Fibroblast of gingiva (primary cell): ENCODE measurements around the gene REEP2.
"Not testable (repeated sequence)": the region's sequence is repeated elsewhere in the genome, so short reads cannot be mapped to it uniquely, and the experiment has no call there.

Source experiments
- DNase-seq: peaks from one replicate; pipeline ENCODE4 v3.0.0-alpha.2; 2011; ENCODE audit warnings: low read depth

The REEP2 gene, protein sequence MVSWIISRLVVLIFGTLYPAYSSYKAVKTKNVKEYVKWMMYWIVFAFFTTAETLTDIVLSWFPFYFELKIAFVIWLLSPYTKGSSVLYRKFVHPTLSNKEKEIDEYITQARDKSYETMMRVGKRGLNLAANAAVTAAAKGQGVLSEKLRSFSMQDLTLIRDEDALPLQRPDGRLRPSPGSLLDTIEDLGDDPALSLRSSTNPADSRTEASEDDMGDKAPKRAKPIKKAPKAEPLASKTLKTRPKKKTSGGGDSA

DNA sequence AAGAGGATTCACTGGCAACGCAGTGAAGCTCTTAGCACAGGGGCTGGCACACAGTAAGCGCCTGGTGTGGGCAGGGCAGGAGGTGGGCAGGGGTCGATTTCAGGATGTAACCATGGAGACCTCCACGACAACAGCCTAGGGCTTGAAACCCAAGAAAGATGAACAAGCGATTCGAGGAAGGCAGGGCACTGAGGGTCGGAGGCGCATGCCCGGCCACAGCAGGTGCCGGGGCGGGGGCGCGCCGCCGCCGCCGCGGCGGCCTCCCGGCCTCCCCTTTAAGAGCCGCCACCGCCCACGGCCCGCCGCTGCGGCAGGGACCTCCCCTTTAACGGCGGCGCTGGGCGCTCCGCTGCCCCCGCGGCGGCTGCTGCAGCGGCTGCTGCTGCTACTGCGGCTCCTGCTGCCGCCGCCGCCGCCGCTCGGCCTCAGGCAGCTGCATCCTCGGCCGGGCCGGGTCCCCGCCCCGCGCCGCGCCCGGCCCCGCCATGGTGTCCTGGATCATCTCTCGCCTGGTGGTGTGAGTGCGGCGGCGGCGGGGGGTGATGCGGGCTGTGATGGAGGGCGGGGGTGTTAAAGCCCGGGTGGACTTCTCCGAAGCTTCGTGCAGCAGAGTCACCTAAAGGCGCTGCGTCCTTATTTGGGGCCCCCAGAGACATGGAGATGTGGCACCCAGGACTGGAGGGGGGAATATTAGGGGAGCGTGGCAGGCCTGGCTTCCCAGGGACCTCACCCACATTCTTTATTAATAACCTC is at the start of gene REEP2:
Gene REEP2, plus strand, starts transcription at position 334 of the 753 bp plus-strand sequence. Its CDS starts 152 bp downstream, at position 486.
- DNase-seq: peak; percentile 43

DNA sequence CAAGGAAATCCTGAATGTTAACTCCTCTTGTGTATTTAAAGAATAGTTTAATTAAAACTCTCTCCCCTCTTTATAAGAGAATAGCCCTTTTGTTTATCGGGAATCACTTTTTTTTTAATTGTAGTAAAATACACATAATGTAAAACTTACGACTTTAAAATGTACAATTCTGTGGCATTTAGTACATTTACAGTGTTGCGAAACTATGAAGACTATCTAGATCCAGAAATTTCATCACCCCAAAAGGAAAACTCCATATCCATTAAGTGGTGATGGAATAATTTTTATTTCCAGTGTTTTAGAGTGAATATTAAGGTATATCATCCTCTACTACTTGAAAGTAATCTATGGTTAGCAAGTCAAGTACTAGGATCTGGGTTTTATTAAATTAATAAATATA is 49.5 kb upstream of the REEP2 start:
- no peak for DNase-seq

DNA sequence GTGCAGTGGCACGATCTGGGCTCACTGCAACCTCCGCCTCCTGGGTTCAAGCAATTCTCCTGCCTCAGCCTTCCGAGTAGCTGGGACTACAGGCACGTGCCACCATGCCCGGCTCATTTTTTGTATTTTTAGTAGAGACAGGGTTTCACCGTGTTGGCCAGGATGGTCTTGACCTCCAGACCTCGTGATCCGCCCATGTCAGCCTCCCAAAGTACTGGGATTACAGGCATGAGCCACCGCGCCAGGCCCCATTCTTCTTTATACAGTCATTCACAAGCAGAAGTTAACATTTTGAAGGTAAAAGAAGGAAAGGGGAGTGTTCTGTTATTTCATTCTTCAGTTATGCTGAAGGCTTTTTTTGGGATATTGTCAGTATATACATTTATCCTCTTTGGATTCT is 48.9 kb upstream of the REEP2 start:
- DNase-seq: not testable (repeated sequence)

DNA sequence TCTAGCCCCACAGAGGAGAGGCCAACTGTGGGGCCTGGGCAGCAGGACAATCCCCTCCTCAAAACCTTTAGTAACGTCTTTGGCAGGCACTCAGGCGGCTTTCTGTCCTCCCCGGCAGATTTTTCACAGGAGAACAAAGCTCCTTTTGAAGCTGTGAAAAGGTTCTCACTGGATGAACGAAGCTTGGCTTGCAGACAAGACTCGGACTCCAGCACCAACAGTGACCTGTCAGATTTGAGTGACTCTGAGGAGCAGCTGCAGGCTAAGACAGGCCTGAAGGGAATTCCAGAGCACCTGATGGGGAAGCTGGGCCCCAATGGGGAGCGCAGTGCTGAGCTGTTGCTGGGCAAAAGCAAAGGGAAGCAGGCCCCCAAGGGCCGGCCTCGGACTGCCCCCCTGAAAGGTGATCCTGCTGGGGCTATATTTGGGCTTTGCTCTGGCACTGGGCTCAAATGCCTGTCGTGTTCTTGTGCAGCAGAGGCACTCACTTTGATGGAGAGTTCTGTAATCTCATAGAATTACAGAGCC is 46.9 kb upstream of the REEP2 start:
- no peak for DNase-seq

DNA sequence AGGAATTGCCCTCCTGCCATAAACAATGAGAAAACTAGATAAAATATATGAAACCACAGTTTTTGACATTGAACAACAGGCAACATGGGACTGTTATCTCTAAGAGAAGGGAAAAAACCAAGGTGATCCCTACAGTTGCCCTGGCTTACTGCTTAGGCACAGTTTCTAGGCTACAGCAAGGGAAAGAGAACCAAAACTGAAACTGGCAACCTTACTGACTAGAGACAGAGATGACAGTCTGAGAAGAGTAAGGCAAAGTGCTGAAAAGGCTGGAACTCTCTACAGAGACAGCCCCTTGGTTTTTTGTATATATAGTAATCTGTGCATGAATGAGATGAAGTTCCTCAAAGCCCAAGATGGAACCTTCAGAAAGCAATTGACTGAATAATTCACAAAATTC is 36.2 kb upstream of the REEP2 start:
- DNase-seq: no peak

DNA sequence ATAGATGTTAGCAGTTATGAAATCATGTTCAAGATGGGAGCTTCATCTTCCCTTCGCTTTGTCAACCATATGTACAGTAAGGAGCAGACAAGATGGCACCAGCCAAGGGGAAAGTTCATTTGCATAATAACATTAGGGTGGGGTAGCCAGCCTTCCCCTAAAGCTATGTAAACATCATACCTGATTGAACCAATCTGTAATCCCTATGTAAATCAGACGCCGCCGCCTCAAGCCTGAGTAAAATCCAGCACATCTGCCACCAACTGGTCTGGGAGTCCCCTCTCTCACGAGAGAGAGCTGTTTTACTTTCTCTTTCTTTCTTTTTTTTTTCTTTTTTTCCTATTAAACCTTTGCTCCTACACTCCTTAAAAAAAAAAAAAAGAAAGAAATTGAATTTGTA is 30.8 kb upstream of the REEP2 start:
- no peak for DNase-seq

DNA sequence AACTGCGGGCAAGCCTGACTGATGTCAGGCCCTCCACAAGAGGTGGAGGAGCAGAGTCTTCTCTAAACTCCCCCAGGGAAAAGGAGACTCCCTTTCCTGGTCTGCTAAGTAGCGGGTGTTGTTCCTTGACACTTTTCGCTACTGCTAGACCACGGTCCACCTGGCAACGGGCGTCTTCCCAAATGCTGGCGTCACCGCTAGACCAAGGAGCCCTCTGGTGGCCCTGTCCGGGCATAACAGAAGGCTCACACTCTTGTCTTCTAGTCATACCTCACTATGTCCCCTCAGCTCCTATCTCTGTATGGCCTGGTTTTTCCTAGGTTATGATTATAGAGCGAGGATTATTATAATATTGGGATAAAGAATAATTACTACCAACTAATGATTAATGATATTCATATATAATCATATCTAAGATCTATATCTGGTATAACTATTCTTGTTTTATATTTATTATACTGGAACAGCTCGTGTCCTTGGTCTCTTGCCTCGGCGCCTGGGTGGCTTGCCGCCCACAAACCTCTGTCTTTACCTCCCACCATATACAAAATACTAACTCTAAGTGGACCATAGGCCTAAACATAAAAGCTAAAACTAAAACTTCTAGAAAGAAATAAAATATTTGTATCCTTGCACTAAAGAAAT is 27.7 kb upstream of the REEP2 start:
- peak; percentile 23 for DNase-seq

DNA sequence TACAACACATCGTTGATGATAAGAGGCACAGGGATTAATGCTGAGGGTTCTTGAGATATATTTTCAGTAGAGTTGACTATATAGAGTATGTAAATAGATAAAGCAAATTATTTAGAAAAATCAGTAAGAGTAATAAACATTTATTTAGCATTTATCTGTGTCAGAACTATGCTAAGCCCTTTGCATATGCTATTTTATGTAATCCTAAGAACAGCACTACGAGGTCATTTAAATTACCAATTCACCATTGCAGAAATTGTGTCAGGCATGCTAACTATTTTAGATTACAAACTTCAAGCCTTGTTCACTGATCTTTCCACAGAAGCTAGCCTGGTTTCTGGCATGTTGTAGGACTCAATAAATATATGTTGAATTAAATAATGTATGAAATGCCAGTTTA is 20.4 kb upstream of the REEP2 start:
- no peak for DNase-seq

DNA sequence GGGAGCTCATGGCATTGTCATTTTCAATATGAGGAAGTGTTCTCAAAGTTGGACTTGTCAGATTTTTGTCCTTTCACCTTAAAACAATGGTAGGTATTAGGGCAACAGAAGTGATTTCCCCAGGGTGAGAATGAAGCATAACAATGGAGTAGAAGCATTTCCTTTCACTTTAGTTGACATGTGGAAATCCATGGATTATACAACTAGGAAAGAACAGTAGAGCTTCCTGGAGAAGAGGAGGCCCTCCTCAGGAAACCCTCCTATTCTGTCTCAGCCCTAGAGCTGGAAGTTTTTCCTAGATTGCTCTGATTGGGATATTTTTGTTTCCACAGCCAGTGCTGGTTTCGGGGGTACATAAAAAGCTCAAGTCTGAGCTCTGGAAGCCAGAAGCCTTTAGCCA is 13.8 kb upstream of the REEP2 start:
- no peak for DNase-seq

DNA sequence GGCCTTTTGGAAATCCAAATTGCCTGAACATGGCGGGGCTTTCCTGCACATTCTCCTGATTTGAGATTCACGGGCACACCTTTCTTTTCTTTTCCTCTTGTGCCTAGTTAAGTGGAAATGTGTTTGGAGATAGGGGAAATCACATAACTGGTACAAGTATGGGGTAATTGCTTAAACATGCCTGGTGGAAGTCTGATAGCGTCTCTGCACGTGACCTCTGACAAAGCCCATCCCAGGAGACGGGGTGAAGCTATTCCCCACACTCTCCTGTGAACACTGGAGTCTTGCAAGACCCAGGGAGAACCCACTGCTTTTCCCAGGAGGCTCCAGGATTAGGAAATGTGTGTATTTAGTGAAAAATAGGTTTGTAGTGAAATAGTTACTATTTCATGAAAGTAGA is 2.9 kb upstream of the REEP2 start:
- DNase-seq: peak; percentile 36

DNA sequence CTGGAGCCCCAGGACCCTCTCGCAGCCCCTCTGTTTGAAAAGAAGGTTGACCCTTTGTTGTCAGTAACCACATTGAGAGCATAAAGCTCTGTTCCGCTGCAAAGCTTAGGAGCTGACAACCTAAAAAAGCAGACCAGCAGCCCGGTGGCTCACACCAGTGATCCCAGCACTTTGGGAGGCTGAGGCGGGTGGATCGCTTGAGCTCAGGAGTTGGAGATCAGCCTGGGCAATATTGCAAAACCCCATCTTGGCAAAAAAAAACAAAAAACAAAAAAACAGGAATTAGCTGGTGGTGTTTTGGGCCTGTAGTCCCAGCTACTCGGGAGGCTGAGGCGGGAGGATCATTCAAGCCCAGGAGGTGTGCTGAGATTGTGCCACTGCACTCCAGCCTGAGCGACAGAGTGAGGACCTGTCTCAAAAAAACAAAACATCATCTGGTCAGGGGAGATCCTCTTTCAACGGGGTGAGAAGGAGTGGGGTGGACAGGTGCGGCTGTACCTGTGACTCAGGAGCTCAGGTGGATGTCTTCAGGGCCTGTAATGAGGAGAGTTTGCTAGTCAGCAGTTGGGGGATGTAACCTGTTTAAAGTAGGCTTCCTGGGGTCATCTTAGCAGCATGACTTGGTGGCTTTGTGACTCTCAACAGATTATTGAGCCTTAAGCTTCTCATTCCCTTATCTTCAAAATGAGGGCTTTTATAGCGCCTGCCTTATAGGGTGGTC is 694 bp upstream of the REEP2 start:
- DNase-seq: no peak

DNA sequence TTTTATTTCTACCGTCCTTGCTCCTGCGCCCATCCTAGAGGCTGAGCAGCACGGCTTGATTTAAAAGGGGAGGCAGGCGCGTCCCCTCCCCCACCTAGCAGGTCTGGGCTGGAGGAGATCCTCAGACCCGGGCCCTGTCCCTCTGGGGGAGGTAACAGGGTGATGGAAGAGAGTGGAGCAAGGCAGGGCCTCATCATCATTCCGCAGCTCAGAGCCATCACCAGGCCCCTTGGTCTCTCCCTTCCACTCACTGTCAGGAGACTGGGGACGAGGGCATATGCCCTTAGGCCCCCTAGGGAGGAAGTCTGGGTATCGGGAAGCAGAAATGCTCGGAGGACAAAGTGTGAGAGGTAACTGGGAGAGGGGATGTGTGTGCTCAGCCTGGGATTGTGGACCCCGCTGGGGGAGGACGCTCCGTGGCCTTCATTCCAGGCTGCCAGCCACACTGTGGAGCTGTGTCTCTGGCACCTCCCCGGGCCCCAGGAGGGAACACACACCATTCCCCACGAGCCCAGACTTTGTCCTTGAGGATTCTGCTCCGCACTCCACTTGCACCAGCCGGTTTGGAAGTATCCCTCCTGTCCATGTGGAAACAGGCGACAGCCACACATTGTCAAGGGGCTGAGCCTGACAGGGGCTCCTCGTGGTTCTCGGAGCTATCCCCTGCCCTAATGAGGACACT is 761 bp downstream of the REEP2 start:
- DNase-seq: no peak

DNA sequence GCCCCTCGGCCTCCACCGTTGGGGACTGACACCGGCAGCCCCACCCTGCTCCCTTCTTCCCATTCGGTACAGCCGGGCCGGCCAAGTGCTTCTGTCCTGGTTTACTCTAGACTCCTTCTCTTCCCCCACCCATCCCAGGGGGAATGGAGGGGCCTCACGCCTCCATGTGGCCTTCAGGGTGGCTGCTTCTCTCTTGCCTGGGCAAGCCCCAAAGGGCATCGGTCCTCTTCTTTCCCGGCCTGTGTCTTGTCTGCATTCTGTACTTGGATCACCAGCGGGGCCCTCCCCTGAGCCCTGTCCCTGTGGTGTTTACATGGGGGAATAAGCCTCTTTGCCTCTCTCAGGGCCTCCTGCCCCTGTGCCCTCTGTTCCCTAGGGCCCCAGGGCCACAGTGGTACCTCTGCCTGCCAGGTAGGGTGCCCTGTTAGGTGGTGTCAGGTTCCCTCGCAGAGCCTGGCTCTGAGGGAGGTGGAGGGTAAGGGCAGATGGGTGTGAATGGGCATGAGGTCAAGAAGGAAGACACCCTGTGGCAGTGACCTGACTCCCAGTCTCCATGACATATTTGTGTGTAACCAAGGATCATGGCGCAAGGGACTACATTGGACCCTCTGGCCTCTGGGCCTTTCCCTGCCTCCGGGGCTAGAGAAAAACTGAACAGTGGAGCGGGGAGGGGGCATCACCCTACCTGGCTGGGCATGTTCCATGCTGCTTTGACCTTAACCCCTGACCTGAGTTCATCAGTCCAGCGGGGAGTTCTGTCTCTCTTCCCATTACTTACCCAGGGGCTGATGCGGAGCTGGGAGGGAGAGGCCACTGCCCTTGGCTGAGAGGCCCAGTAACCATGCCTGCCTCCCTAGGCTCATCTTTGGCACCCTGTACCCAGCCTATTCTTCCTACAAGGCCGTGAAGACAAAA is 1.6 kb downstream of the REEP2 start:
- DNase-seq: no peak

DNA sequence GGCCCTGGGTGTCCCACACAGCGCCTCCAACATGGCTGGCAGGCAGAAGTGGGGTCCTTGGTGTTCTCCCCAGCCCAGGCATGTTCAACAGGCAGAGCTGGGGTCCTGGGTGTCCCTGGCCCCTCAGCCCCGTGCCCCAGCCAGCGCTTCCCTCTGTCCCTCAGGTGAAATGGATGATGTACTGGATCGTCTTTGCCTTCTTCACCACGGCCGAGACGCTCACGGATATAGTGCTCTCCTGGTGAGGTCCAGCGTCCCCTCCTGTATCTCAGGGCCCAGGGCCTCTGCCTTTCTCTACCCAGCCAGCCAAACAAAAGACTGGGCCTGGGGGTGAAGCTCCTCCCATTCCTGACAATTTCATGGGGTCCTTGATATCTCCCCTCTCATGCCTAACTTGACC is 2.4 kb downstream of the REEP2 start:
- no peak for DNase-seq

DNA sequence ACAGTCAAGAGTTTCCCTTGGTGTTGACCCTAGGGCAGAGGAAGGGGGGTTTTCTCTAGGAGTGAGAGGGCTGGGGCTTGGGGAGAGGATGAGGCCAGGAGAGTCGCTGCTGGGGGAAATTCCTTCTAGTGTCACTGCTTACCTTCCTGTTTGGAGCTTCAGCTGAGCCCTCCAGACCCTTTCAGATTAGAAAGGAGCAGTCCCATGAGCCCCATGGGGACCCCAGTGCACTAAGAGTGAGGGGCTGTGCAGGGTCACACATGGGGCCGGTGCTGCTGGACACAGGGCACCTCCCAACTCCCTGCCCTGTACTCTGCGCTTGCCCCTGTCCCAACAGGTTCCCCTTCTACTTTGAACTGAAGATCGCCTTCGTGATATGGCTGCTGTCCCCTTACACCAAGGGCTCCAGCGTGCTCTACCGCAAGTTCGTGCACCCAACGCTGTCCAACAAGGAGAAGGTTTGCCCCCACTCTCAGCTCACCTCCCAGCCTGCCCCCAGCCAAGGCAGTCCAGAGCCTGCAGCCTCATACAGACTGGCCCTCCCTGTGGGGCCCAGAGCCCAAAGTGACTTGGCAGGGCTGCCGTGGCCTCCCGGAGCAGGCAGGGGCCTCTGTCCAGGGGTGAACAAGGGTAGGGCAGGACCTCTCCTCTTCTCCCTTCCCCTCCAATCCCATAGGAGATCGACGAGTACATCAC is 5.4 kb downstream of the REEP2 start:
- DNase-seq: no peak

DNA sequence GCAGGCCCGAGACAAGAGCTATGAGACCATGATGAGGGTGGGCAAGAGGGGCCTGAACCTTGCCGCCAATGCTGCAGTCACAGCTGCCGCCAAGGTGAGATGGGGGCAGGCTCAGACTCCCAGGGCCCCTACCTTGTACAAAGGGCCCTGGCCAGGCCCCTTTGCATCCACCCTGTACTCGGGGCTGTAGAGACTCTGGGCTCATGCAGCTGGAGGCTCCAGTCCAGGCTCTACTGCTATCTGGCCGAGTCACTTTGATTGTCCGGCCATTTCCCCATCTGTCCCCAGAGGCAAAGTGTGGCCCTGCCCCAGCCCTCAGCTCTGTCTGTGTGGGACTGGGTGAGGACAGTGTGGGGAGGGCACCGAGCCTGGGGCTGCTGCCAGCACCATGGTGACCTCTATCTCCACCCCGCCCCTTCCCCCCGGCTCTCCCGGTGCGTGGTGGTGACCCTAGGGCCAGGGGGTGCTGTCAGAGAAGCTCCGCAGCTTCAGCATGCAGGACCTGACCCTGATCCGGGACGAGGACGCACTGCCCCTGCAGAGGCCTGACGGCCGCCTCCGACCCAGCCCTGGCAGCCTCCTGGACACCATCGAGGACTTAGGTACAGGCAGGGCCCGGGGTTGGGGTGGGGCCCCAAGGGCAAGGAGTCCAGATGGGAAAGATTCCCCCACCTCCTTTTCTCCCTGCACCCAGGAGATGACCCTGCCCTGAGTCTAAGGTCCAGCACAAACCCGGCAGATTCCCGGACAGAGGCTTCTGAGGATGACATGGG is 6.1 kb downstream of the REEP2 start:
- DNase-seq: no peak

DNA sequence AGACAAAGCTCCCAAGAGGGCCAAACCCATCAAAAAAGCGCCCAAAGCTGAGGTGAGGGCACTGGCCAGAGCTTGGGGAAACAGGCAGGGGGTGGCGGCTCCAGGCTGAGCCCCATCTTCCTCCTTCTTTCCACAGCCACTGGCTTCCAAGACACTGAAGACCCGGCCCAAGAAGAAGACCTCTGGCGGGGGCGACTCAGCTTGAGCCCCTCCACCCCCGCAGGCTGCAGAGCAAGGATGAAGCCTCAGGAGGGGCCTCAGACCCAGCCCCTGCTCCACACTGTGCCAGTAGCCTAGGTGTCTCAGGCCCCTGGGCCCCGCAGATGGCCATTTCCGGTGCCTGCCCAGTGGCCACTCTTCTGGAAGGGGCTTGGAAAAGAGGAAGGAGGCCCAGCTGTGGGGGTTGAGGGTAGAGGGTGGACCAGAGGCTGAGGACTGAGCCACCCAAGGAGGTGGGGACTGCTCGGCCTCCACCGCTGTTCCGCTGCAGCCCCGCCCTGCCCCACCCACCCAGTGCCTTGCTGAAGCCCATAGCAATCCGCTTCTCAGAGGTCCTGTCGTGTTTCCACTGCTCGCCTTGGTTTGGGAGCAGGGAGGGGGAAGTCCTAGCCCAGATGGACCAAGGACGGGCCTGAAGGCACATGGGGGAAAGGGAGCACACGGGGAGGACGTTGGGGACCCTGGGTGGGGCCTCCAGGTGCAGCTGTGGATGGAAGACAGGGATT is 6.9 kb downstream of the REEP2 start:
- DNase-seq: no peak

DNA sequence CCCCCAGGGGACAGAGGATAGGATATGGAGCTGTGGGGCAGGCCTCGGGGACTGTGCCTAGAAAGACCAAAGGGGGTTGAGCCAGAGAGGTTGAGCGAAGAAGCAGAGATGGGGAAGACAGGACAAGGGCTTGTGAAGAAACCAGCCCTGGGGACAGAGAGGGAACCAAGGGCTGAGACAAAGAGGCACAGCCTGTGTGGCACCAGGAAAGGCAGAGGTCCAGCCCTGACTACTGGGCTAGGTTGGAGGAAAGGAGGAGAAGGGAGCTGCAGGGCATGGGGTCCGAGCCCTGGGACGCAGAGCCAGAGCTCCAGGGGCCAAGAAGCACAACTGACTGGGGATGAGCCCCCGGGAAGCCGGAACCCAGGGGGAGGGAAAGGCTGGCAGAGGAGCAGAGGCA is 9.2 kb downstream of the REEP2 start:
- DNase-seq: no peak
